ENCODE data around the gene ATP5IF1.

ATP5IF1 gene

GRCh38 chr1:28235755-28236655, at the start of gene ATP5IF1:
Gene ATP5IF1 (plus strand): TSS chr1:28236124. CDS start chr1:28236184, 60 bp downstream.
- DNase-seq (ENCODE audit: low spot score), result peak; percentile 99

- DNase-seq (ENCODE audit: low spot score), result peak; percentile 19
Measured at GRCh38 chr1:28190337-28190979, 45.5 kb upstream of the ATP5IF1 start.

GRCh38 chr1:28190996-28191645, 44.8 kb upstream of the ATP5IF1 start:
- DNase-seq (ENCODE audit: low spot score), result peak; percentile 46

DNA sequence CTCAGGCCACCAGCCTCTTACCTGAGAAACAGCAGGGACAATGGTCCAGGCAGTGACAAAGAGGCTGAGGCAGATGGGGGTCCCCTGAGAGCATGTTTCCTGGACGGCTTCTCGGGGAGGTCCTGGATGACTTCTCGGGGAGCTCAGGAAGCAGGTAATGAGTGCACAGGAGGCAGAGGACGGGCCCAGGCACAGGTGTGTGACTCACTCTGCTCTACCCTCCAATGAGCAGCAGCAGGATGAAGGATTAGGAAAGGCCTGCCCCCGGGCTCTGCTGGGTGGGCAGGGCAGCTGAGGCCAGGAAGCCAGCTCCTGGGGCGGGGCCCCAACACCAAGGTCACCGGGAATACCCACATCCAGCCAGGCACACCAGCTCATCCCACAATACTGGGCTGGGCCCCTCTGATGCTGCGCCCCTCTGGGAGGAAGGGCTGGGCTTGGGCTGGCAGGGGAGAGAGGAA, 42.2 kb upstream of the ATP5IF1 start:
- no peak for DNase-seq (ENCODE audit: low spot score)

DNA sequence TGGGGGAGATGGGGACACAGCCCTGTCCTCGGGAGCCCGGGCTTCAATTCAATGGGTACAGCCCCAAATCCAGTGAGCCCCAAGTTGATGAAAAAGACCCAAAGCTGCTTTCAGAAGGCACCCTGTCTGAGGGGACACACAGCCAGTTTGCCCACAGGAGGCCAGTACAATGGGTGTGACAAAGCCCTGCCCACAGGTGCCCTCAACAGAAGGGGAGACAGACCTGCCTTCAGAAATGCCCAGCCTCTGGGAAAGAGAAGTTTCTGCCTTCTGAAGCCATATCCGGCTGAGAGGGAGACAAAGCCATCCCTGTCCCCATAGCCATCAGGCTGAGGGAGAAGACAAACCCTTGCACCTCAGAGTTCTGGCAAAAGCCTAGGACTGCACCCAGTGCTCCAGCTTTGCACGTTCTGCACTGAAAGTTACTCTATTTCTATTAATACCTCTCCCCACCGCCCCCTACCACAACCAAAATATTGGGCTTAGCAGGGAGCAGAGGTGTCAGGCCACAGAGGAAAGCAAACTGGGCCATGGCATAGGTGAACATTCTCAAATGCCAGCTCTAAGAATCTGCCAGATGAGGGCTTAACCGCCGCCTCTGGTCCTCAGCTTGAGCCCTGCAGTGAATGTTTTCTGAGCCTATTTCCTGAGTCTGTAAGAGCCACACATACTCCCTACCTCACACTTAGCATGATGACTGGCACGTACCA, 41.4 kb upstream of the ATP5IF1 start:
- DNase-seq (ENCODE audit: low spot score), result no peak

DNA sequence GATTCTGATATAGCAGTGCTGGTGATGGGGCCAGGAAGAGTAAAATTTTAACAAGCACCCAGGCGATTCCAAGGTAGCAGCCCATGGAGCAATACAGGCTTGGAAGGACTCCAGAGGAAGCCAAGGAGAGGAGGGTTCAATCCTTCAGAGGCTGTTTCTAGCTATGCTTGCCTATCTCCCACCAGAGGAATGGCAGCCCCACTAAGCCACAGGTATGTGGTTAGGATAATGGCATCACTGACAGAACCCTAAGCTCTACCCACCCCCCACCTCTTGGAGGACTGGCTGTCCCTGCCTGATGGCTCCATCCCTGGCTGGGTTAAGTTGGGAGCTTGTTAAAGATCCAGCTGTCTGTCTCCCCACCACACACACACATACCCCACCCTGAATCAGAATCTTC, 40.1 kb upstream of the ATP5IF1 start:
- no peak for DNase-seq (ENCODE audit: low spot score)

DNA sequence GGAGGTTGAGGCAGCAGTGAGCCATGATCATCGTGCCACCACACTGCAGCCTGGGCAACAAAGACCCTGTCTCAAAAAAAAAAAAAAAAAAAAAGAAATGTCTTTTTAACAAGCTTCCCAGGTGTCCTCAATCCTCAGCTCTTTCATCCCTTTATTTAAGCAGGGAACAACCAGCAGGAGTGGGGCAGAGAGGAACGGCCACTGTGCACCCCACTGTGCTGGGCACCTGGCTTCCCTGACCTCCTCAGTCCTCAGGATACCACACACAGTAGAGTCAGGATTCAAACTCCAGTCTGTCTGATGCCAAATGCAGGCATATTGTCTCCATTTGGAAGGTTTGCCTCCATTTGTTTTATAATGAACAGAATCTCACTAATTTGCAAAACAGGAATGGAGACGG, 39.6 kb upstream of the ATP5IF1 start:
- no peak for DNase-seq (ENCODE audit: low spot score)

GRCh38 chr1:28197682-28198415, 38.1 kb upstream of the ATP5IF1 start:
- no peak for DNase-seq (ENCODE audit: low spot score)

GRCh38 chr1:28199328-28200233, 36.3 kb upstream of the ATP5IF1 start:
- no peak for DNase-seq (ENCODE audit: low spot score)

DNA sequence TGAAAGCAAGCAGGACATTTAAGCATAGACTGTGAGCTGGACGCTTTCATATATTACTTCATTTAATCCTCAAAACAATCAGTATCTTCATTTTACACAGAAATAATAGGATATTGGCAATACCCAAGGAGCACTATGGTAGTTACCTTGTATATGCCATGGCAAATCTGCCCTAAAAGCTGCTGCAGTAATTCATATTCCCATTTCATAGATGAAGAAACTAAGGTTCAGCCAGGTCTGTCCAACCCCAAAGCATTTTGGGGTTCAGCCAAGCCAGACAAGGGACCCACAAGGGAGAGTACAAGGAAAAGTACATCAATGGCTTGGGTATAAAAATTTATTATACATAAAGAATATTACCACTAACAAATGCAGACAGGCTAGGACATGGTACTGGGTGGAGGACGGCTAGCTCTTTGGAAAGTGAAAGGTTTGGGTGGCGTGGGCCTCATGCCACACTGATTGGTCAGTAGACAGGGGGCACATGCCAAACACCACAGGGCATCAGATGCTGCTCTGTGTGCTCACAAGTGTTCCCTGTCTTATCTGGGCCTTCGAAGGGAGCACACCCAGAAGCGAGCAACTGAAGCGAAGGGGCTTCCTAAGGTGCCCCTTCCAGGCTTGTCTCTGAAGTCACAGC, 35.6 kb upstream of the ATP5IF1 start:
- no peak for DNase-seq (ENCODE audit: low spot score)

DNA sequence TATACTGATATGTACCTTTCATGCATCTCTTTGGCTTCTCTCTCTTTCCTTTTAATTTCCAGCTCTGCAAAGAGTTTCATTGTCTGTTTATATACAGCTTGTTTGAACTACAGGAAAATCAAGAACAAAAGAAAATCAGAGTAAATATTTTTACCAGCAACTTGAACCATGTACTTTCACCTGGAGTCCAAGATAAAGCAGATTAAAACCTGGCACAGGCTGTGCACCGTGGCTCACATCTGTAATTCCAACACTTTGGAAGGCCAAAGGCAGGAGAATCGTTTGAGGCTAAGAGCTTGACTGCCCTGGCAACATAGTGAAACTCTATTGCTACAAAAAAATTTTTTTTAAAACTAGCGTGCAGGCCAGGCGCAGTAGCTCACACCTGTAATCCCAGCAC, 30.7 kb upstream of the ATP5IF1 start:
- no peak for DNase-seq (ENCODE audit: low spot score)

DNA sequence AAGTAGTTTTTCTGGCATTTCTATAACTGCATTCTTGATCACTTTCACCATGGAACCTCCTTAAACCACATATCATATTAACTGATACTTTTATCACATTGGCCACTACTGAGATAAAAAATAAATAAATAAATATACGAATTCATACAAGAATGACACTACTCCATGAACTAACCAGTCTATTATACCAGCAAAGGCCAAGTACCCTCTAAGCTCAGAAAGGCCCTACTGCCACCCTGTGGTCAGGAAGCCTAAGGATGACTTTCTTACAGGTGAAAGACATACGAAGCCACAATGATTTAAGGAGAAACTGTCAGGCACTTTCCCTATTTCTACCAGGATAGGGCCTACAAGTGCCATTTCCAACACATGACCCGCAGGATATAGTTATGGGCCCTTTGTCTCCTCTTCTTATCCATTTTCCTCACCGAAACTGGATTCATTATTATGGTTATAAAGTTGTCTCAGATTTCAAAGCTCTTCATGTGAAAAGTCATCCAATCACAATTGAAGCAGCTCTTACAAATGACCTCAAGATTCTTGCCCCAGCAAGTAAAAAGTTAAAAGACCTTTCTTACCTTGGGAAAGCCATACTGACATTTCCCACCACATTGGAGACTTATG, 27.0 kb upstream of the ATP5IF1 start:
- peak; percentile 53 for DNase-seq (ENCODE audit: low spot score)

DNA sequence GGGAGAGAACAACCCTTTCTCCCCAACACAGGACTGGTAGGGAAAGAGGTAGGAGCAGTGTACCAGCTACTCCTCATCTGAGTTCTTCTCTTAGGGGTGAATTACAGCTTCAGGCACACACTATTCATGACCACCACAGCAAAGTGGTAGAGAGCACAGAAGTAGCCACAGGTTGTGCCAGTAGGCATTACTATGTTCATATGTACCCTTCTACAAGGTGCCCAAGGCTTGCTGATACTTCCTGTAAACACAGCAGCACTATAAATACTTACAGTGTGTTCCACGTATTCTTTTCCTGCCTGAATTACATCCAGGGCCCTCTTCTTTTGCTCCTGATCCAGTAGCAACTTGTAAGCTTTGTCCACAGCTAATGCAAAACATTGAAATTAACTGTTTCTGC, 26.2 kb upstream of the ATP5IF1 start:
- DNase-seq (ENCODE audit: low spot score), result no peak

- DNase-seq (ENCODE audit: low spot score), result no peak
Measured at GRCh38 chr1:28213315-28213714, 22.6 kb upstream of the ATP5IF1 start.

GRCh38 chr1:28229089-28229488, 6.8 kb upstream of the ATP5IF1 start:
- DNase-seq (ENCODE audit: low spot score), result no peak

GRCh38 chr1:28229996-28230395, 5.9 kb upstream of the ATP5IF1 start:
- DNase-seq (ENCODE audit: low spot score), result no peak

DNA sequence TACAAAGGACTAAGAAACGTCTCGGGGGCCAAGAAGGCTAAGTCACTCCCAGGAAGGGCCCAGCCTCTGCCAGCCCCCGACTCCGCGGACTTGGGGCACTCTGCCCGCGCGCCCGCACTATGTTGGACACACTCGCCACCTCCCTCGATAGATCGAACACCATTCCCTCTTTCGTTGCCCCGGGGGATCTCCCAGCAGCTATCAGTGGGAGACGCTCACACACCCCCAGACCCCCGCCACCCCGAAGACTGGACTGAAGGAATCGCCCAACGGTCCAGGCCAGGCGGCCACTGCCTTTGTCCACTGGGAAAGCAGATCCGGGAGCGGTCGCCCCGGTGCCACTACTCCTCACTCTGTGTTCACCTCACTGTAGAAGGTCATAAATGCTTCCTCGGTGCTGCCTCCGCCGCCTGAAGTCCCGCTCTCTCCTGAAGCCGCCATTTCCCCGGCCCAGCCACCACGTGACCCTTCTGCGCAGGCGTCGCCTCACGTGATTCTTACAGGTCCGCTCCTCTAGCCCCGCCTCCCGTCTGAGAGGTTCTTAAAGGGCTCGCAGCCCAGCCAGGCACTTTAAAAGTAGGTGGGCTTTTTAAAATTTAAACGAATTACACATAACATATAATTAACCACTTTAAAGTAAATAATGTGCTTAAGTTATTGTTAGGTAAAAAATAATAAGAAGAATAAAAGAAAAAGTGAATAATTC, 3.2 kb upstream of the ATP5IF1 start, which contains the start of gene DNAJC8:
Gene DNAJC8 (minus strand): TSS at position 472 of the 706 bp plus-strand sequence. CDS start 31 bp downstream, at position 441.
- DNase-seq (ENCODE audit: low spot score), result peak; percentile 91

- DNase-seq (ENCODE audit: low spot score), result no peak
Measured at GRCh38 chr1:28233264-28233606, 2.7 kb upstream of the ATP5IF1 start.
